Fibroblast of pulmonary artery (primary cell): Measurements from ENCODE around the gene IYD.
A peak's percentile ranks its signal among the peaks of the same experiment; 100 is the strongest.

Experiments used
- DNase-seq: peaks from one replicate; pipeline ENCODE4 v3.0.0-alpha.2; 2010; ENCODE audit warnings: low read depth
- H3K4me3 ChIP-seq: replicated peaks from 2 replicates; pipeline ENCODE4 v1.5.1; 2011; ENCODE audit warnings: low read depth, mild to moderate bottlenecking, control low read depth, low read length, moderate library complexity
- CTCF ChIP-seq: IDR thresholded peaks from 2 replicates; pipeline ENCODE4 v1.5.1; 2011; ENCODE audit warnings: mild to moderate bottlenecking, control low read depth, low read length, inconsistent platforms; ENCODE audit errors: missing control alignments

IYD gene

DNA sequence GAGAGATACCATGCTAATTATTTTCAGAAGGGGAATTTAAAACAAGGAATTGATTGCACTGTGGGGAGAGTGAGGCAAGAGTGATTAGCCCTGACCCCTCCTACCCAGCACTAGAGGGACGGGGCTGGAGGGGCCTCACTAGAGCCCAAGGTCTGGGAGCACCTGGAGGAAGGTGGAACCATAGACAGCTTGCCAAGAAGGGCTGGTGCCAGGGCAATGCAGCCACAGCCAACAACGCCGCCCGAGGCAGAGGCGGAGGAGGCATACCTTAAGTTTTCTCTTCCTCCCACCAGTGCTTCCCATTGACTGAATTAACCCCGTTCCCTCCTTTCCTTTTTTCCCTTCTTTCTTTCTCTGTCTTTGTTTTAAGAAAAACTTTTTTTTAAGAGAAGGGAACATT lies 40.0 kb downstream of the IYD start:
- H3K4me3 ChIP-seq = no peak overlapping the region
- no peak for TF ChIP-seq CTCF
- DNase-seq = no peak

DNA sequence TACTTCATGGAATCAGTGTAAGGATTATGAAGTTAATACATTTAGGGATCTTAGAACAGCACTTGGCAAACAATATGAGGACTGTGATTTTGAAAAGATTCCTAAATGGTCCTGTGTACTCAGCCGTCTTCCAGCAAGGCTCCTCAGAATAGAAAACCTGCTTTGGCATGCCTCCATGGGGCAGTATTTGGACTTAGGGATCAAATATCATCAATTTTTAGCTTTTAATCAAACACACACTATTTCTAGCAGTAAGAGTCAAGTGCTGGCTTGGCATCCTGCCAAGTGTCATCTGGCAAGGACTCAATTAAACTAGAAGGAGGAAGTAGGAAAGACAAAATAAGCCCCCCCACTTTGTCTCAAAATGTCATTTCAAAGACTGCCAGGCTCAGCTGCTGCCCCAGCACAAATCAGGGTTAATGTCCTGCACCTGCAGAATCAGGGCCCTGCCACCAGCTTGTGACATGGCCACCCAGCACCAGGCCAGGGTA lies 40.8 kb downstream of the IYD start:
- TF ChIP-seq CTCF = no peak
- no peak overlapping the region for H3K4me3 ChIP-seq
- DNase-seq = peak; percentile 12

DNA sequence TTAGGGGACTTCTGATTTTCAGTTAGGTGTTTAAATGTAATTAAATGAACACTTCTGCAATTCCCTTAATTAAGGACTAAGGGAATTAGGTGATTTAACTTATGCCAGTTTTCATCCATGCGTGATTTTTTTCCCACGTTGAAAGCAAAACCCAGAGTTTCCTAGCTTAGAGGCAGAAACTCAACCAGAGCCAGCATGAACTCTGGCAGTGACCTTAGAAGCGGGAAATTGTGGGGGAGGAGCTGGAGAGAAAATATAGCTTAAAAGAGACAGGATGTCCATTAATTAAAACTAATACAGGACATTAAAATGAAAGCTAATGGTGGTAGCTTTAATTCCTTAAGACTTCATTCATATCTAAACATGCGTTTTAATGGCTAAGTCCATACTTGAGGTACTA lies 41.6 kb downstream of the IYD start:
- DNase-seq = no peak
- TF ChIP-seq CTCF = no peak
- H3K4me3 ChIP-seq = no peak overlapping the region

DNA sequence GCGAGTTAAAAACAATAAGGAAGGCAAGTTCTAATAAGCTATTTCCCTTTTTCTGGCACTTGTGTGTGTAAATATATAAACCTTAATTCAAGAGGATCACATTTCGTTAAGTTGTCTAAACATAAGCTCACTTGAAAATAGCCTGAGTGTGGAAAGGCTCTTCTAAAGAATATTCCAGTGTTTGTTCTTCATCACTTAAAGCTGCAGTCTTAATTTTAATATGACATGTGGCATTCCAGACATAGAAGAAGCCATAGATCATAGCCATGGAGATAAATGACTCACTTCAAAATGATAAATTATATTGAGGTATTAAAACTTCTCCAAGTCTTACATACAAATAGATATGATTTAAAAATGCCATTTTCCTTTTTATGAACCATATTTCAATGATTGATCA lies 42.1 kb downstream of the IYD start:
- no peak overlapping the region for H3K4me3 ChIP-seq
- TF ChIP-seq CTCF = no peak
- peak; percentile 7 for DNase-seq

DNA sequence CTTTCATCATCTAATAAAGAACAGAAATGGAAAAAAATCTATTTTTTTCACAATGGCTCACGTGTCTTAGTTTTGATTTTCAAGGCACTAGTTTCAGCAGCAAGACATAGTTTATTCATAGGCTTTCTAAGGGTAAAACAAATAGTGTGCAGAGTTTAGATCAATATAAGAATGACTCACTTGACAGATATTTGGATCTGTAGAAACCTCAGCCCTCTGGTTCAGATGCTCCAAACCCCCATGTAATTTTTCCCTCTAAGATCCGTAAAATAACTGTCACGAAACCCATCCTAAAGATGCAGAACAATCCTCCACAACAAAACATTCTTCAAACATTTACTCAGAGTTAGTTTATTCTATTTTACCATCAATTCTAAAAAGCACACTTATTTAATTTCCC lies 43.4 kb downstream of the IYD start:
- no peak for DNase-seq
- H3K4me3 ChIP-seq = no peak overlapping the region
- TF ChIP-seq CTCF = no peak

DNA sequence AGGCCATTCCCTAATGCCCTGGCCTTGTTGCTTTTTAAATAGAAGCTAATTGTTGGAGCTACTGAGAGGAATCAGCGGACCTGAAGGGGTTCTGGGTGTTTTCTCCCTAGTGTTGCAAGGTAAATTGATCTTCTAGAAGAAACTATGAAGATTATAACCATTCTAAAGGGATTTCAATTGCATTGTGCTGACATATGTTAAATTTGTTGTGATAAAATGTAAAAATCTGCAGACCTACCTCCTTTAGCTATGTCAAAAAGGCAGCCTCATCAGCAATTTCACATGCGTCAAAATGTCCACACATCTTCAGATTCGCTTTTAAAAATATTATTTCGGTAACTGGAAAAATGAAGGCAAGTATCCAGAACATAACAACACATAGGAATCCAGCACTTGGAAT lies 44.4 kb downstream of the IYD start:
- no peak overlapping the region for H3K4me3 ChIP-seq
- DNase-seq = no peak
- TF ChIP-seq CTCF = no peak

GRCh38 chr6:150413781-150414281 lies 45.0 kb downstream of the IYD start:
- DNase-seq = no peak
- no peak for TF ChIP-seq CTCF
- no peak overlapping the region for H3K4me3 ChIP-seq
